DOHH2 (cell line): ENCODE results near the gene ZMYND8.

Experiments used
- H3F3A ChIP-seq: fragments of 200-600 bp; sonication (generic), shearing (Covaris generic); 2 replicates; pipeline ENCODE4 v1.6.0; 2016; ENCODE audit warnings: antibody characterized with exemption, mild to moderate bottlenecking; ENCODE audit not compliant: control insufficient read depth, insufficient read depth
- H3K27ac ChIP-seq: fragments of 200-600 bp; sonication (generic); 2 replicates; pipeline ENCODE4 v1.5.1; 2014; ENCODE audit warnings: low read depth, mild to moderate bottlenecking, low read length, moderate library complexity
- H3K27me3 ChIP-seq: fragments of 200-600 bp; sonication (generic); 2 replicates; pipeline ENCODE4 v1.6.1; 2014; ENCODE audit warnings: mild to moderate bottlenecking, low read length, mixed read lengths; ENCODE audit not compliant: control insufficient read depth
- H3K36me3 ChIP-seq: fragments of 200-600 bp; sonication (generic); 2 replicates; pipeline ENCODE4 v1.6.1; 2014; ENCODE audit warnings: mild to moderate bottlenecking, low read length, moderate library complexity, mixed read lengths; ENCODE audit not compliant: control insufficient read depth
- H3K4me1 ChIP-seq: fragments of 200-600 bp; sonication (generic); 2 replicates; pipeline ENCODE4 v1.6.1; 2014; ENCODE audit warnings: mild to moderate bottlenecking, low read length, mixed read lengths; ENCODE audit not compliant: control insufficient read depth
- H3K4me2 ChIP-seq: fragments of 200-600 bp; sonication (generic); 2 replicates; pipeline ENCODE4 v1.6.0; 2014; ENCODE audit warnings: mild to moderate bottlenecking, low read length, moderate library complexity
- H3K4me3 ChIP-seq: fragments of 200-600 bp; sonication (generic); 2 replicates; pipeline ENCODE4 v1.5.1; 2014; ENCODE audit warnings: mild to moderate bottlenecking, low read length, mixed read lengths
- H3K79me2 ChIP-seq: fragments of 200-600 bp; sonication (generic); 2 replicates; pipeline ENCODE4 v1.6.1; 2014; ENCODE audit warnings: mild to moderate bottlenecking, low read length, mixed read lengths; ENCODE audit not compliant: control insufficient read depth
- H3K9me2 ChIP-seq: fragments of 200-600 bp; sonication (generic); replicated peaks from 2 replicates; pipeline ENCODE4 v1.6.1; 2014; ENCODE audit warnings: mild to moderate bottlenecking, low read length, mixed read lengths; ENCODE audit not compliant: control insufficient read depth
- H3K9me3 ChIP-seq: fragments of 200-600 bp; sonication (generic); 2 replicates; pipeline ENCODE4 v1.6.1; 2014; ENCODE audit warnings: antibody characterized with exemption, low read length, mixed read lengths; ENCODE audit not compliant: control insufficient read depth, insufficient read depth
- H4K20me1 ChIP-seq: fragments of 200-600 bp; sonication (generic); 2 replicates; pipeline ENCODE4 v1.6.0; 2014; ENCODE audit warnings: low read depth, mild to moderate bottlenecking, antibody characterized with exemption, low read length, moderate library complexity; ENCODE audit not compliant: control insufficient read depth, insufficient read depth
- CTCF ChIP-seq: fragments of 200-600 bp; sonication (generic); IDR thresholded peaks from one replicate; pipeline ENCODE4 v1.5.1; 2014; ENCODE audit warnings: antibody characterized with exemption, mild to moderate bottlenecking, low read depth, low read length; ENCODE audit not compliant: poor library complexity, severe bottlenecking
- EZH2phosphoT487 ChIP-seq: fragments of 200-600 bp; sonication (generic); IDR thresholded peaks from 2 replicates; pipeline ENCODE4 v1.6.1; 2017; ENCODE audit warnings: borderline replicate concordance, mild to moderate bottlenecking, antibody characterized with exemption, low read length, moderate library complexity, mixed read lengths

The ZMYND8 gene

GRCh38 chr20:47349365-47350180 is 6.9 kb downstream of the ZMYND8 start:
- Histone ChIP-seq H3F3A (peaks cover 15% of the 10 kb centered on the region), H3K9me2 (no peaks in the 10 kb centered on the region), H3K36me3 (peaks cover 86% of the 10 kb centered on the region), H3K4me1 (peaks cover 71% of the 10 kb centered on the region), H3K4me2 (peak overlapping the region; percentile 92), H3K4me3 (peak overlapping the region; percentile 89), H3K9me3 (no peaks in the 10 kb centered on the region), H3K27ac (peak overlapping the region; percentile 93), H3K27me3 (no peaks in the 10 kb centered on the region), H3K79me2 (peaks cover 100% of the 10 kb centered on the region), H4K20me1 (peaks cover 11% of the 10 kb centered on the region)
- TF ChIP-seq CTCF (no peak), EZH2phosphoT487 (no peak)

- Histone ChIP-seq H3K9me2 (no peaks in the 10 kb centered on the region), H3K27me3 (no peaks in the 10 kb centered on the region), H3K4me3 (peak overlapping the region; percentile 89), H3K4me2 (peak overlapping the region; percentile 92), H4K20me1 (peaks cover 11% of the 10 kb centered on the region), H3F3A (peaks cover 10% of the 10 kb centered on the region), H3K4me1 (peaks cover 61% of the 10 kb centered on the region), H3K9me3 (no peaks in the 10 kb centered on the region), H3K36me3 (peaks cover 84% of the 10 kb centered on the region), H3K27ac (no peak overlapping the region), H3K79me2 (peaks cover 100% of the 10 kb centered on the region)
- TF ChIP-seq CTCF: no peak
- no peak for TF ChIP-seq EZH2phosphoT487
Measured at GRCh38 chr20:47348539-47349142, 7.9 kb downstream of the ZMYND8 start.

- H3K4me2 ChIP-seq: peak overlapping the region; percentile 92; the same call in 1 of the 2 replicates
- no peaks in the 10 kb centered on the region for H3K27me3 ChIP-seq
- TF ChIP-seq CTCF: no peak
- no peak for TF ChIP-seq EZH2phosphoT487
- peaks cover 15% of the 10 kb centered on the region for H4K20me1 ChIP-seq
- H3K36me3 ChIP-seq: peaks cover 85% of the 10 kb centered on the region
- H3K4me1 ChIP-seq: peaks cover 53% of the 10 kb centered on the region
- H3K27ac ChIP-seq: no peak overlapping the region
- no peak overlapping the region for H3K4me3 ChIP-seq
- peaks cover 100% of the 10 kb centered on the region for H3K79me2 ChIP-seq
- H3K9me2 ChIP-seq: no peaks in the 10 kb centered on the region
- H3K9me3 ChIP-seq: no peaks in the 10 kb centered on the region
- peaks cover 10% of the 10 kb centered on the region for H3F3A ChIP-seq
Measured at GRCh38 chr20:47347661-47348435, 8.7 kb downstream of the ZMYND8 start.
